Fibroblast of pulmonary artery (primary cell): ENCODE measurements around the gene DDHD1.

ENCODE experiments used
- DNase-seq: peaks from one replicate; pipeline ENCODE4 v3.0.0-alpha.2; 2010; ENCODE audit warnings: low read depth
- H3K4me3 ChIP-seq: replicated peaks from 2 replicates; pipeline ENCODE4 v1.5.1; 2011; ENCODE audit warnings: low read depth, mild to moderate bottlenecking, control low read depth, low read length, moderate library complexity
- CTCF ChIP-seq: IDR thresholded peaks from 2 replicates; pipeline ENCODE4 v1.5.1; 2011; ENCODE audit warnings: mild to moderate bottlenecking, control low read depth, low read length, inconsistent platforms; ENCODE audit errors: missing control alignments

DDHD1 gene

GRCh38 chr14:53152887-53153701, at the start of gene DDHD1:
Gene DDHD1 (minus strand): TSS chr14:53153323. CDS start chr14:53153098, 225 bp downstream.
- DNase-seq: peak; percentile 60
- TF ChIP-seq CTCF: no peak
- H3K4me3 ChIP-seq: peak within 1 kb of the TSS; percentile 83

GRCh38 chr14:53195949-53196348, 42.8 kb upstream of the DDHD1 start:
- TF ChIP-seq CTCF: no peak
- DNase-seq: no peak
- H3K4me3 ChIP-seq: no peak overlapping the region

GRCh38 chr14:53193193-53193592, 40.1 kb upstream of the DDHD1 start:
- peak; percentile 74 for DNase-seq
- H3K4me3 ChIP-seq: no peak overlapping the region
- TF ChIP-seq CTCF: no peak

GRCh38 chr14:53192052-53192760, 39.1 kb upstream of the DDHD1 start:
- no peak overlapping the region for H3K4me3 ChIP-seq
- no peak for TF ChIP-seq CTCF
- no peak for DNase-seq

- DNase-seq: peak; percentile 38
- no peak for TF ChIP-seq CTCF
- H3K4me3 ChIP-seq: no peak overlapping the region
Observed at GRCh38 chr14:53190938-53191337, 37.8 kb upstream of the DDHD1 start.

- TF ChIP-seq CTCF: no peak
- no peak overlapping the region for H3K4me3 ChIP-seq
- no peak for DNase-seq
Observed at GRCh38 chr14:53187921-53188463, 34.9 kb upstream of the DDHD1 start.
